ENCODE data around the gene SEMA4G.

SEMA4G gene

GRCh38 chr10:100969187-100970075 lies at the start of gene SEMA4G:
Gene SEMA4G (plus strand): TSS chr10:100969504. CDS start chr10:100972913, 3,409 bp downstream.
- peaks cover 17% of the 10 kb centered on the region for H3K4me1 Mint-ChIP-seq
- H3K27me3 Mint-ChIP-seq: no peaks in the 10 kb centered on the region
- H3K36me3 Mint-ChIP-seq (ENCODE audit: insufficient read depth): peaks cover 4% of the 10 kb centered on the region
- peak within 1 kb of the TSS; percentile 55 for H3K4me3 Mint-ChIP-seq
- ATAC-seq (replicated peaks; ENCODE audit: extremely low read depth, poor library complexity, severe bottlenecking) (peak; percentile 69), DNase-seq (ENCODE audit: low spot score in 2 of 2) (no peak)
- no peaks in the 10 kb centered on the region for H3K9me3 Mint-ChIP-seq
- H3K27ac Mint-ChIP-seq (ENCODE audit: low read depth): no peak within 1 kb of the TSS

DNA sequence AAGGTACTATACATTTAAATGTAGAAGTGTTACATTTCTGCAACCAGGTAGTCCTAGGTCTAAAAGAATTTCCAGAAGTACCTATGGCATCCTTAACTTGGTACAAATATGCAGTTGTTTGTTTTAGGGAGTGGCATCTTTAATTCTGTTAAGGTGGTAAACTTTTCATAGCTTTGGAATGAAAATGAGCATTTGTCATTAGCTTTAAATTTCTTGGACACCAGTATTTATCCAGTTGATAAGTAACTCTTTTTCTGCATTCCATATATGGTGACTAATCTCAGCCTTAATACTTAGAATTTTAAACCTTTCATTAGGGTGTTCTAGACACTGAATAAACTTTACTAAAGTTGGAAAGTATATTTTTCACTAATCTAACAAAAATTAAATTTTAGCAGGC lies 45.7 kb upstream of the SEMA4G start:
- no peak overlapping the region for H3K27ac Mint-ChIP-seq (ENCODE audit: low read depth)
- H3K9me3 Mint-ChIP-seq: no peaks in the 10 kb centered on the region
- H3K4me1 Mint-ChIP-seq: peaks cover 21% of the 10 kb centered on the region
- no peaks in the 10 kb centered on the region for H3K27me3 Mint-ChIP-seq
- peaks cover 60% of the 10 kb centered on the region for H3K36me3 Mint-ChIP-seq (ENCODE audit: insufficient read depth)
- DNase-seq (ENCODE audit: low spot score in 2 of 2) (no peak), ATAC-seq (replicated peaks; ENCODE audit: extremely low read depth, poor library complexity, severe bottlenecking) (no peak)
- H3K4me3 Mint-ChIP-seq: no peak overlapping the region

GRCh38 chr10:100927266-100927665 lies 42.0 kb upstream of the SEMA4G start:
- Mint-ChIP-seq H3K36me3 (ENCODE audit: insufficient read depth) (peaks cover 59% of the 10 kb centered on the region), H3K9me3 (no peaks in the 10 kb centered on the region), H3K4me3 (no peak overlapping the region), H3K27me3 (no peaks in the 10 kb centered on the region), H3K4me1 (peaks cover 25% of the 10 kb centered on the region), H3K27ac (ENCODE audit: low read depth) (no peak overlapping the region)
- no peak for ATAC-seq (replicated peaks; ENCODE audit: extremely low read depth, poor library complexity, severe bottlenecking)
- no peak for DNase-seq (ENCODE audit: low spot score in 2 of 2)

- no peaks in the 10 kb centered on the region for H3K9me3 Mint-ChIP-seq
- H3K4me3 Mint-ChIP-seq: no peak overlapping the region
- H3K4me1 Mint-ChIP-seq: peaks cover 25% of the 10 kb centered on the region
- H3K27me3 Mint-ChIP-seq: no peaks in the 10 kb centered on the region
- H3K36me3 Mint-ChIP-seq (ENCODE audit: insufficient read depth): peaks cover 64% of the 10 kb centered on the region
- H3K27ac Mint-ChIP-seq (ENCODE audit: low read depth): no peak overlapping the region
- ATAC-seq (replicated peaks; ENCODE audit: extremely low read depth, poor library complexity, severe bottlenecking) (no peak), DNase-seq (ENCODE audit: low spot score in 2 of 2) (no peak)
These were observed 41.3 kb upstream of the SEMA4G start for GRCh38 chr10:100928039-100928438.

DNA sequence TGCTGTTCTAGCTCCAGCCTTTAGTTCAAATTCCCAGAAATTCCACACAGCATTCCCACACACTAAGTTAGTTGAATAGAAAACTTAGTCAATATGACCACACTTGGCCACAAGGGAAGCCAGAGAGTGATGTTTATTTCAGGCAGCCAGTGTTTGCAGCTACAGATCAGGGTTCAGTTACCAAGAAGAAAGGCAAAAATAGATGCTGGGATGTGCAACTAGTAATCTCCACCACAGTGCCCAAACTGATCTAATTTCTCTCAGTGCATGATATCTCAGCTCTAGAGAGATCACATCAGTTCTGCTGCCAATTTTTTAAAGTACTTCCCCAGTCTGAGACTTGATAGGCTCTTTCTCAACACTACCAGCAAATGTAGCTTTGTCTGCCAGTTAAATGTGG lies 38.9 kb upstream of the SEMA4G start:
- Mint-ChIP-seq H3K36me3 (ENCODE audit: insufficient read depth) (peaks cover 63% of the 10 kb centered on the region), H3K27me3 (no peaks in the 10 kb centered on the region), H3K4me1 (peaks cover 17% of the 10 kb centered on the region), H3K9me3 (no peaks in the 10 kb centered on the region), H3K27ac (ENCODE audit: low read depth) (peak overlapping the region; percentile 14), H3K4me3 (no peak overlapping the region)
- ATAC-seq (replicated peaks; ENCODE audit: extremely low read depth, poor library complexity, severe bottlenecking): no peak
- DNase-seq (ENCODE audit: low spot score in 2 of 2): no peak

DNA sequence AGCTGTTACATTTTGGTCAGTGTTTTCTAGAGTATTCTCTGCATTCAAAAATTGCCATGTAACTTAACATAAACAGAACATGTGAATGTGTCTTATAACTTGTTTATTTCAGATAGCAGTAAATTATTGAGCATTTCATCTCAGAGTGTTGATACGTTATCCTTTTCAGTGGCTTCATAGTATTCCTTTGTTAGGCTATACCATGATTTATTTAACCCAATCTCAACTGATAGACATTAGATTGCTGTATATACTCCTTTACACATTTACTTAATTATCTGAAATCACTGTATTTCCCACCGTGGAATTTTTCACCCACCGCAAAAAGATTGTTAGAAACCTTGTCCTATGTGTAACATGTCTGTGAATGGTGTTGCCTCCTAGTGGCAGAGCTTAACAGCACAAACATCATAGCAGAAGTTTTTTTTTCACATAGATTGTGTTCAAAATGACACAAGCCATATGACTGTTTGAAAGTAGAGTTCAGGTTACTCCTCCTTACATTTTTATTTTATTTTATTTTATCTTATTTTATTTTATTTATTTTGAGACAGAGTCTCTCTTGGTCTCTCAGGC lies 35.1 kb upstream of the SEMA4G start:
- Mint-ChIP-seq H3K4me1 (no peaks in the 10 kb centered on the region), H3K9me3 (no peaks in the 10 kb centered on the region), H3K27ac (ENCODE audit: low read depth) (no peak overlapping the region), H3K36me3 (ENCODE audit: insufficient read depth) (peaks cover 62% of the 10 kb centered on the region), H3K27me3 (no peaks in the 10 kb centered on the region), H3K4me3 (no peak overlapping the region)
- no peak for DNase-seq (ENCODE audit: low spot score in 2 of 2)
- no peak for ATAC-seq (replicated peaks; ENCODE audit: extremely low read depth, poor library complexity, severe bottlenecking)

DNA sequence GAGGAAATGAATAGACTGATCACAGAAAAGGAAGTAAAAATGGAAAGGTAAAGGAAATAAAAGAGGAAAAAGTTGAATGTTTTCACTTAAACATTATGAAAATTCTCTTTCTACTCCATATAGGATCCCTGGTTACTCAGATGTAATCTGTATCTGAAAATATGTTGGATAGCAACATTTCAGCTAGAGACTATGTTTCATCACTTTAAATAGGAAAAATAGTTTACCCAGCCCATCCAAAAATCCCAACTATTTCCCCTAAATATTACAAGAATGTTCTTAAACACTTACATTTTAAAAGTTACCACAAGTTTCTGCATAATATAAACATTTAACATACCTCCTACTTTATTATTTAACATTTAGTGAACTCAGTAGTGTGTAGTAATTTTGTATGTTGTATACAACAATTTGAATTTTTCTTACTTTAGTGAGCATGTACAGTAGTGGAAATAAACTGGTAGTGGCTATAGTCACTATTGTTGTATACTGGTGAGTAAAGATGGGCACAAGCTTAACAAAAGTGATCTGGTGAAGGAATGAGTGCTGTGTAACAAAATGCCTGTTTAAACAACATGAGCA lies 29.4 kb upstream of the SEMA4G start:
- no peaks in the 10 kb centered on the region for H3K9me3 Mint-ChIP-seq
- H3K4me3 Mint-ChIP-seq: no peak overlapping the region
- no peak for ATAC-seq (replicated peaks; ENCODE audit: extremely low read depth, poor library complexity, severe bottlenecking)
- peak overlapping the region; percentile 20 for H3K27ac Mint-ChIP-seq (ENCODE audit: low read depth)
- DNase-seq (ENCODE audit: low spot score in 2 of 2): no peak
- H3K36me3 Mint-ChIP-seq (ENCODE audit: insufficient read depth): peaks cover 57% of the 10 kb centered on the region
- H3K4me1 Mint-ChIP-seq: peaks cover 10% of the 10 kb centered on the region
- no peaks in the 10 kb centered on the region for H3K27me3 Mint-ChIP-seq

DNA sequence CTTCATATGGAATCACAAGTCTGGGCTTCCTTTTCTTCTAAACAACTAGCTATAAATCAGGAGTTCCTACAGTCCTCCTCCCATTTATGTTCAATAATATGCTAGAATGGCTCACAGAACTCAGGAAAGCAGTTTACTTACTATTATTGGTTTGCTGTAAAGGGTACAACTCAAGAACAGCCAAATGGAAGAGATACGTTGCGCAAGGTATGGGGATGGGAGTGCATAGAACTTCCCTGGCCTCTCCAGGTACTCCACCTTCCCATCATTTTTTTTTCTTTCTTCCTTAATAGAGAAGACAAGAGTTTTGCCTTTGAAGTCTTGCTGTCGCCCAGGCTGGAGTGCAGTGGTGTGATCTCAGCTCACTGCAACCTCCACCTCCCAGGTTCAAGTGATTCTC lies 27.1 kb upstream of the SEMA4G start:
- Mint-ChIP-seq H3K4me1 (peaks cover 10% of the 10 kb centered on the region), H3K9me3 (no peaks in the 10 kb centered on the region), H3K4me3 (no peak overlapping the region), H3K27ac (ENCODE audit: low read depth) (no peak overlapping the region), H3K27me3 (no peaks in the 10 kb centered on the region), H3K36me3 (ENCODE audit: insufficient read depth) (peaks cover 59% of the 10 kb centered on the region)
- DNase-seq (ENCODE audit: low spot score in 2 of 2) (no peak), ATAC-seq (replicated peaks; ENCODE audit: extremely low read depth, poor library complexity, severe bottlenecking) (no peak)

DNA sequence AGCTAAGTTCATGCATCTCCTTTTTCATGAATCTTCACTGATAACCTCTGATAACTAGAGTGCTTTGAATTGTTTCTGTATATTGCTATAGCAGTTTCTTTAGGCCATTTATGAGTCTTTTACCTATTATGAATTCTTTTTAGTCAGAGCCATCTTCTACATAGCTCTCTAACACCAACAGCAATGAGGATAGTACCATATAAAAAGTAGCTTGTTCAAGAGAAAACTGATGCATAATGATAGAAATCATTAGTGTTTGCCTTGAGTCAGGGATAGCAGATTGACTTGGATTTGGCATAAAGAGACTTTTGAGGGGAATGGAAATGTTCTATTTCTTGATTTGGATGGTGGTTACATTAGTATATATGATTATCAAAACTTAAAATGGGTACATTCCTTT lies 25.8 kb upstream of the SEMA4G start:
- H3K9me3 Mint-ChIP-seq: no peaks in the 10 kb centered on the region
- no peak for DNase-seq (ENCODE audit: low spot score in 2 of 2)
- peak overlapping the region; percentile 41 for H3K27ac Mint-ChIP-seq (ENCODE audit: low read depth)
- H3K27me3 Mint-ChIP-seq: no peaks in the 10 kb centered on the region
- no peak for ATAC-seq (replicated peaks; ENCODE audit: extremely low read depth, poor library complexity, severe bottlenecking)
- peaks cover 10% of the 10 kb centered on the region for H3K4me1 Mint-ChIP-seq
- H3K4me3 Mint-ChIP-seq: no peak overlapping the region
- H3K36me3 Mint-ChIP-seq (ENCODE audit: insufficient read depth): peaks cover 51% of the 10 kb centered on the region

GRCh38 chr10:100945754-100946153 lies 23.6 kb upstream of the SEMA4G start:
- H3K36me3 Mint-ChIP-seq (ENCODE audit: insufficient read depth): peaks cover 57% of the 10 kb centered on the region
- no peak overlapping the region for H3K27ac Mint-ChIP-seq (ENCODE audit: low read depth)
- no peaks in the 10 kb centered on the region for H3K27me3 Mint-ChIP-seq
- no peaks in the 10 kb centered on the region for H3K9me3 Mint-ChIP-seq
- H3K4me1 Mint-ChIP-seq: peaks cover 10% of the 10 kb centered on the region
- ATAC-seq (replicated peaks; ENCODE audit: extremely low read depth, poor library complexity, severe bottlenecking): no peak
- DNase-seq (ENCODE audit: low spot score in 2 of 2): no peak
- H3K4me3 Mint-ChIP-seq: no peak overlapping the region

DNA sequence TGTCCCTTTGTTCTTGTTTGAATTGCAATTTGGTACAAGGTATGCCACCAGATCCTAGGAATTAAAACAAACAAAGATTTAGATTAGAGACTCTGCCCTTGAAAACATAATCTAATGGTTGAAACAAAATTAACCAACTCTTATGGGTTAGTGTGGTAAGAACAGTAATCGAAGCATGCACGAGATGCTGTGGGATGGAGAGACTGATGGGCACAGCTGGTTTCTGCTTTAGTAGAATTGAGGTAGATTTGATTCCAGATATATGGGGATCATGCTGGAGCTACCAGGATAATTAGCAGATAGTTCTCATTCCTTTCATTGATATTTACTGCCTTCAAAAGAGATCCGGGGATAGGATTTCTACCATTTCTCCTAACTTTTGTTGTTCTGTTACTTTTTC lies 20.4 kb upstream of the SEMA4G start:
- Mint-ChIP-seq H3K9me3 (no peaks in the 10 kb centered on the region), H3K4me1 (no peaks in the 10 kb centered on the region), H3K36me3 (ENCODE audit: insufficient read depth) (peaks cover 62% of the 10 kb centered on the region)

GRCh38 chr10:100960251-100960650 lies 9.1 kb upstream of the SEMA4G start:
- no peak overlapping the region for H3K27ac Mint-ChIP-seq (ENCODE audit: low read depth)
- no peak overlapping the region for H3K4me3 Mint-ChIP-seq
- peaks cover 6% of the 10 kb centered on the region for H3K4me1 Mint-ChIP-seq
- no peaks in the 10 kb centered on the region for H3K27me3 Mint-ChIP-seq
- H3K9me3 Mint-ChIP-seq: no peaks in the 10 kb centered on the region
- no peak for ATAC-seq (replicated peaks; ENCODE audit: extremely low read depth, poor library complexity, severe bottlenecking)
- no peak for DNase-seq (ENCODE audit: low spot score in 2 of 2)
- H3K36me3 Mint-ChIP-seq (ENCODE audit: insufficient read depth): peaks cover 45% of the 10 kb centered on the region

More for the DNA sequence above, 20.4 kb upstream of the SEMA4G start:
- Mint-ChIP-seq H3K4me3 (no peak overlapping the region), H3K27me3 (no peaks in the 10 kb centered on the region), H3K27ac (ENCODE audit: low read depth) (no peak overlapping the region)
- DNase-seq (ENCODE audit: low spot score in 2 of 2) (no peak), ATAC-seq (replicated peaks; ENCODE audit: extremely low read depth, poor library complexity, severe bottlenecking) (no peak)

Data from central memory CD8-positive, alpha-beta T cell (primary cell).